ENCODE measurements around the gene SETX.

DNA sequence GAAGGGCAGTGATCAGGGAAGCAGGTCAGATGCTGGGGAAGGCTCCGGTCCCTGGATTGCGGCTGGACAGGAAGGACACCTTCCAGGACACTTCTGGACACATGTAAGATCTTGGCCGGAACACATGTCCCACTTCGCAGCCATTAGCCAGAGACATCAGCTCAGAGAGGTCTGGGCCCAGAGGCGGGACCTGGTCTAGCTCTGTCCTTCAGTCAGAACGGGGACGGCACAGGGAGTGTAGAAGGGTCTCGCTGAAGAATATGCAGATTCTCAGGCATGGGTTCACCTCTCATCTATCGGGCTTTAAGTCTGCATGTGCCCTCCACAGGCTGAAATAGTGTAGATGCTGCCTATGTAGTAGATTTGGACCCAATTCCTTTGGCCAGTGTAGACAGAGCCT lies 119.7 kb downstream of the SETX start:
- TF ChIP-seq, protein P1, sequence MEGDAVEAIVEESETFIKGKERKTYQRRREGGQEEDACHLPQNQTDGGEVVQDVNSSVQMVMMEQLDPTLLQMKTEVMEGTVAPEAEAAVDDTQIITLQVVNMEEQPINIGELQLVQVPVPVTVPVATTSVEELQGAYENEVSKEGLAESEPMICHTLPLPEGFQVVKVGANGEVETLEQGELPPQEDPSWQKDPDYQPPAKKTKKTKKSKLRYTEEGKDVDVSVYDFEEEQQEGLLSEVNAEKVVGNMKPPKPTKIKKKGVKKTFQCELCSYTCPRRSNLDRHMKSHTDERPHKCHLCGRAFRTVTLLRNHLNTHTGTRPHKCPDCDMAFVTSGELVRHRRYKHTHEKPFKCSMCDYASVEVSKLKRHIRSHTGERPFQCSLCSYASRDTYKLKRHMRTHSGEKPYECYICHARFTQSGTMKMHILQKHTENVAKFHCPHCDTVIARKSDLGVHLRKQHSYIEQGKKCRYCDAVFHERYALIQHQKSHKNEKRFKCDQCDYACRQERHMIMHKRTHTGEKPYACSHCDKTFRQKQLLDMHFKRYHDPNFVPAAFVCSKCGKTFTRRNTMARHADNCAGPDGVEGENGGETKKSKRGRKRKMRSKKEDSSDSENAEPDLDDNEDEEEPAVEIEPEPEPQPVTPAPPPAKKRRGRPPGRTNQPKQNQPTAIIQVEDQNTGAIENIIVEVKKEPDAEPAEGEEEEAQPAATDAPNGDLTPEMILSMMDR (IDR thresholded peaks at IDR 0.05): no peak
- TF ChIP-seq EP300 (IDR thresholded peaks at IDR 0.05): no peak

Measured in sigmoid colon (tissue), 4 donors.